Vagina (tissue), 2 donors: Measurements from ENCODE around the gene SPTLC1. TPM values are rescaled to one million over a fixed set of nuclear protein-coding genes. Genes with fewer than 3 reads are reported as not detected.
"Not testable (repeated sequence)": the region's sequence is repeated elsewhere in the genome, so short reads cannot be mapped to it uniquely, and the experiment has no call there.

Experiments used
- DNase-seq, 2 donors: peaks; one replicate each; pipeline ENCODE4 v3.0.0-alpha.2; 2017; ENCODE audit errors: extremely low spot score in 2 of 2
- H3K27ac ChIP-seq: fragments of 200-600 bp; sonication (generic); one replicate; pipeline ENCODE4 v1.5.1; 2019
- H3K27me3 ChIP-seq: fragments of 200-600 bp; sonication (generic); one replicate; pipeline ENCODE4 v1.5.1; 2019
- H3K36me3 ChIP-seq, 2 donors: fragments of 200-600 bp; sonication (generic); one replicate each; pipeline ENCODE4 v1.5.1; 2017 to 2019
- H3K4me1 ChIP-seq: fragments of 200-600 bp; sonication (generic); one replicate; pipeline ENCODE4 v1.5.1; 2019
- H3K4me3 ChIP-seq, 2 donors: fragments of 200-600 bp; sonication (generic); 1 replicate in 1 of 2; 2 replicates in 1 of 2; pipeline ENCODE4 v1.5.1; 2016 to 2019
- H3K9me3 ChIP-seq: fragments of 200-600 bp; sonication (generic); one replicate; pipeline ENCODE4 v1.5.1; 2019
- CTCF ChIP-seq, 3 experiments: fragments of 450-650 bp in 2 of 3; fragments of 200-600 bp in 1 of 3; sonication (generic) in 1 of 3; IDR thresholded peaks; one replicate each; pipeline ENCODE4 v1.5.1; 2017 to 2019; ENCODE audit warnings: antibody characterized with exemption in 3 of 3, mild to moderate bottlenecking in 2 of 3, moderate library complexity in 2 of 3
- POLR2A ChIP-seq, 2 donors: fragments of 450-650 bp; IDR thresholded peaks; one replicate each; pipeline ENCODE4 v1.6.1; 2017; ENCODE audit warnings: antibody characterized with exemption in 2 of 2, mild to moderate bottlenecking in 2 of 2, moderate library complexity in 2 of 2
- POLR2AphosphoS5 ChIP-seq, 2 donors: sonication (generic); formaldehyde crosslinking; IDR thresholded peaks; one replicate each; pipeline ENCODE4 v1.9.0; 2017; ENCODE audit warnings: antibody characterized with exemption in 2 of 2, mild to moderate bottlenecking in 2 of 2, low read depth in 1 of 2; ENCODE audit not compliant: insufficient read depth in 1 of 2
- intact Hi-C: fragments of 100-400 bp; cut with DNase I; formaldehyde crosslinking; loops from one replicate; pipeline ENCODE4 v1.15.1; 2023
- total RNA-seq: library from RNA; depleted of rRNA; stranded (reverse); fragments of >200 nt; gene quantifications from one replicate; pipeline ENCODE4 v1.2.3, GENCODE V29; 2016

Gene SPTLC1
- total RNA-seq, 1 donor from 2014 or later, result 68.5 TPM

- Histone ChIP-seq H3K4me1 (peaks cover 31% of the 10 kb centered on the region), H3K27me3 (no peaks in the 10 kb centered on the region), H3K27ac (no peak overlapping the region), H3K9me3 (no peaks in the 10 kb centered on the region), H3K4me3 (no peak overlapping the region), H3K36me3 (no peaks in the 10 kb centered on the region)
- no peak for DNase-seq
- intact Hi-C loops, result loop anchor here (10.0 kb wide), 1 partner anchor 156 kb away; the partner anchor contains the start of gene IARS1
- TF ChIP-seq POLR2A (IDR thresholded peaks at IDR 0.05) (no peak), CTCF (IDR thresholded peaks at IDR 0.05) (peak; percentile 48 to 96 (median 63)), POLR2AphosphoS5 (IDR thresholded peaks at IDR 0.05; ENCODE audit: insufficient read depth in 1 of 2, low read depth in 1 of 2) (no peak)
Observed at GRCh38 chr9:92138157-92138959, 23.1 kb upstream of the SPTLC1 start.

GRCh38 chr9:92136184-92136858 is 21.1 kb upstream of the SPTLC1 start:
- intact Hi-C loops, result loop anchor here (10.0 kb wide), 1 partner anchor 158 kb away; the partner anchor contains the start of gene IARS1

GRCh38 chr9:92135576-92135975 is 20.4 kb upstream of the SPTLC1 start:
- intact Hi-C loops, result loop anchor here (10.0 kb wide), 1 partner anchor 159 kb away; the partner anchor contains the start of gene IARS1
- no peak overlapping the region for H3K4me3 ChIP-seq
- DNase-seq, result no peak
- no peak for TF ChIP-seq POLR2A (IDR thresholded peaks at IDR 0.05)
- no peaks in the 10 kb centered on the region for H3K27me3 ChIP-seq
- peaks cover 21% of the 10 kb centered on the region for H3K4me1 ChIP-seq
- H3K9me3 ChIP-seq, result no peaks in the 10 kb centered on the region
- no peaks in the 10 kb centered on the region for H3K36me3 ChIP-seq
- H3K27ac ChIP-seq, result no peak overlapping the region

More at GRCh38 chr9:92136184-92136858, 21.1 kb upstream of the SPTLC1 start:
- Histone ChIP-seq H3K27me3 (no peaks in the 10 kb centered on the region), H3K4me3 (no peak overlapping the region), H3K9me3 (no peaks in the 10 kb centered on the region), H3K4me1 (peaks cover 24% of the 10 kb centered on the region), H3K27ac (no peak overlapping the region), H3K36me3 (no peaks in the 10 kb centered on the region)
- DNase-seq, result no peak
- TF ChIP-seq POLR2AphosphoS5 (IDR thresholded peaks at IDR 0.05; ENCODE audit: insufficient read depth in 1 of 2, low read depth in 1 of 2), result no peak
- TF ChIP-seq CTCF (IDR thresholded peaks at IDR 0.05), result no peak
- TF ChIP-seq POLR2A (IDR thresholded peaks at IDR 0.05), result no peak

GRCh38 chr9:92133949-92134604 is 18.9 kb upstream of the SPTLC1 start:
- H3K4me1 ChIP-seq, result peaks cover 12% of the 10 kb centered on the region
- H3K9me3 ChIP-seq, result no peaks in the 10 kb centered on the region
- peak overlapping the region in 1 of 2 donors; percentile 30 for H3K4me3 ChIP-seq
- no peaks in the 10 kb centered on the region for H3K27me3 ChIP-seq
- TF ChIP-seq POLR2AphosphoS5 (IDR thresholded peaks at IDR 0.05; ENCODE audit: insufficient read depth in 1 of 2, low read depth in 1 of 2), result peak in 1 of 2 donors; percentile 59
- TF ChIP-seq CTCF (IDR thresholded peaks at IDR 0.05), result peak; percentile 62 to 79 (median 76)
- no peak for TF ChIP-seq POLR2A (IDR thresholded peaks at IDR 0.05)
- DNase-seq, result peak in 1 of 2 donors; percentile 88
- H3K27ac ChIP-seq, result peak overlapping the region; percentile 59
- no peaks in the 10 kb centered on the region for H3K36me3 ChIP-seq
- intact Hi-C loops, result loop anchor here (10.0 kb wide), 1 partner anchor 161 kb away; the partner anchor contains the start of gene IARS1

- peaks cover 12% of the 10 kb centered on the region for H3K4me1 ChIP-seq
- not testable (repeated sequence) for H3K27me3 ChIP-seq, H3K27ac ChIP-seq, H3K4me3 ChIP-seq, DNase-seq, H3K36me3 ChIP-seq, H3K9me3 ChIP-seq
- intact Hi-C loops, result loop anchor here (10.0 kb wide), 1 partner anchor 162 kb away; the partner anchor contains the start of gene IARS1
Observed at GRCh38 chr9:92132913-92133312, 17.7 kb upstream of the SPTLC1 start.
